AG04449 (cell line): ENCODE data around the gene C6orf120.

Experiments used
- CTCF ChIA-PET: fragments of 350-600 bp; formaldehyde crosslinking; extraction: SDS; loops from one replicate; lab custom pipeline; 2021; ENCODE audit warnings: antibody characterized with exemption; lab: Yijun Ruan, JAX
- POLR2A ChIA-PET: fragments of 400-600, 350-600 bp; formaldehyde crosslinking; extraction: SDS; loops from one replicate; lab custom pipeline; 2020; ENCODE audit warnings: antibody characterized with exemption, inconsistent platforms; lab: Yijun Ruan, JAX
- DNase-seq: peaks from one replicate; pipeline ENCODE4 v3.0.0-alpha.2; 2010; ENCODE audit warnings: low read depth, low spot score
- H3K4me3 ChIP-seq: 2 replicates; pipeline ENCODE4 v1.5.1; 2011; ENCODE audit warnings: low read depth, mild to moderate bottlenecking, control low read depth, low read length
- CTCF ChIP-seq: IDR thresholded peaks from one replicate; pipeline ENCODE4 v1.5.1; 2011; ENCODE audit warnings: mild to moderate bottlenecking, moderate library complexity, low read length, control low read depth, inconsistent platforms; ENCODE audit not compliant: insufficient read depth; ENCODE audit errors: missing control alignments

The C6orf120 gene

GRCh38 chr6:169657284-169657610 lies 44.7 kb upstream of the C6orf120 start:
- TF ChIP-seq CTCF: no peak
- POLR2A ChIA-PET: no interaction called here
- CTCF ChIA-PET: interaction anchor here (1.1 kb wide), 1 partner anchor 17 kb away, joined by 3 read pairs; no protein-coding TSS in a partner anchor
- no peak for DNase-seq
- no peak overlapping the region for H3K4me3 ChIP-seq

- DNase-seq: no peak
- H3K4me3 ChIP-seq: no peak overlapping the region
- no peak for TF ChIP-seq CTCF
- ChIA-PET CTCF (interaction anchor here (0.6 kb wide), 1 partner anchor 9 kb away, joined by 3 read pairs; no protein-coding TSS in a partner anchor), POLR2A (no interaction called here)
These were observed 41.9 kb upstream of the C6orf120 start for GRCh38 chr6:169659820-169660610.

GRCh38 chr6:169660751-169661390 lies 41.1 kb upstream of the C6orf120 start:
- TF ChIP-seq CTCF: no peak
- ChIA-PET POLR2A (no interaction called here), CTCF (interaction anchor here (0.6 to 0.7 kb wide), 2 partner anchors 8 to 9 kb away, joined by 3 read pairs; no protein-coding TSS in a partner anchor)
- DNase-seq: no peak
- no peak overlapping the region for H3K4me3 ChIP-seq

- POLR2A ChIA-PET: no interaction called here
These were observed 40.6 kb upstream of the C6orf120 start for GRCh38 chr6:169661391-169661756.

GRCh38 chr6:169663468-169663867 lies 38.5 kb upstream of the C6orf120 start:
- no peak overlapping the region for H3K4me3 ChIP-seq
- ChIA-PET POLR2A (no interaction called here), CTCF (no interaction called here)
- no peak for TF ChIP-seq CTCF
- DNase-seq: no peak

More at GRCh38 chr6:169661391-169661756, 40.6 kb upstream of the C6orf120 start:
- CTCF ChIA-PET: interaction anchor here (0.7 kb wide), 1 partner anchor 9 kb away, joined by 3 read pairs; no protein-coding TSS in a partner anchor
- no peak for TF ChIP-seq CTCF
- no peak for DNase-seq
- H3K4me3 ChIP-seq: no peak overlapping the region

- DNase-seq: no peak
- ChIA-PET POLR2A (no interaction called here), CTCF (no interaction called here)
- no peak for TF ChIP-seq CTCF
- H3K4me3 ChIP-seq: no peak overlapping the region
These were observed 37.7 kb upstream of the C6orf120 start for GRCh38 chr6:169664227-169664626.
